Heart left ventricle (tissue), 16 donors: ENCODE results near the gene PTPRM. TPM values are rescaled to one million over a fixed set of nuclear protein-coding genes. Genes with fewer than 3 reads are reported as not detected.

Source experiments
- ATAC-seq, 4 donors: fragments of 200-7000 bp; cut with Tn5 transposase; one replicate each; pipeline ENCODE4 v1.9.1; 2020 to 2022; ENCODE audit warnings: moderate library complexity in 4 of 4, mild to moderate bottlenecking in 3 of 4, moderate number of reproducible peaks in 1 of 4
- DNase-seq, 5 donors: peaks; one replicate each; pipeline ENCODE4 v3.0.0-alpha.2; 2020
- H3K27ac ChIP-seq, 12 donors: fragments of 200-600 bp; sonication (generic) in 4 of 12; one replicate each; pipeline versions ENCODE4 v1.5.0 to v1.8.0; 2016 to 2022; ENCODE audit warnings: mild to moderate bottlenecking in 2 of 12
- H3K27me3 ChIP-seq, 9 donors: fragments of 200-600 bp; sonication (generic) in 2 of 9; one replicate each; pipeline versions ENCODE4 v1.5.1 to v1.8.0; 2016 to 2022; ENCODE audit warnings: mild to moderate bottlenecking in 3 of 9
- H3K36me3 ChIP-seq, 9 donors: fragments of 200-600 bp; sonication (generic) in 2 of 9; one replicate each; pipeline versions ENCODE4 v1.5.0 to v1.8.0; 2018 to 2022; ENCODE audit warnings: mild to moderate bottlenecking in 2 of 9
- H3K4me1 ChIP-seq, 12 donors: fragments of 200-600 bp; sonication (generic) in 4 of 12; one replicate each; pipeline versions ENCODE4 v1.5.0 to v1.8.0; 2016 to 2022; ENCODE audit warnings: mild to moderate bottlenecking in 3 of 12
- H3K4me3 ChIP-seq, 12 donors: fragments of 200-600 bp; sonication (generic) in 4 of 12; one replicate each; pipeline versions ENCODE4 v1.5.0 to v1.8.0; 2017 to 2022; ENCODE audit warnings: mild to moderate bottlenecking in 9 of 12, moderate library complexity in 4 of 12
- H3K9me3 ChIP-seq, 12 donors: fragments of 200-600 bp; sonication (generic) in 4 of 12; one replicate each; pipeline versions ENCODE4 v1.5.0 to v1.8.0; 2016 to 2022; ENCODE audit warnings: mild to moderate bottlenecking in 1 of 12
- POLR2A ChIP-seq, 2 donors: fragments of 450-650 bp; IDR thresholded peaks; one replicate each; pipeline ENCODE4 v1.6.1; 2017; ENCODE audit warnings: antibody characterized with exemption in 2 of 2, mild to moderate bottlenecking in 2 of 2, moderate library complexity in 2 of 2
- WGBS, 4 donors: extraction: QIAGEN DNeasy Blood & Tissue Kit in 2 of 4; methylation state at CpG; one replicate each; pipeline versions ENCODE4 v1.1.5 to v1.1.7; 2013 to 2018; 5-methylcytosine and 5-hydroxymethylcytosine counted together
- intact Hi-C, 10 donors: fragments of 100-400 bp; cut with DNase I; formaldehyde crosslinking; loops; one replicate each; pipeline versions ENCODE4 v1.11.1 to v1.14.2; 2022
- polyA plus RNA-seq, 2 donors: library from polyadenylated mRNA; stranded (reverse); fragments of 200-250 nt; gene quantifications; one replicate each; pipeline ENCODE4 v1.2.3, GENCODE V29; 2013
- total RNA-seq, 9 donors: library from RNA; depleted of rRNA in 2 of 9; stranded (reverse); fragments of >200 nt in 2 of 9; fragmentation: NEBNext Ultra II Directional in 3 of 9; extraction: Animal tissue kit (Norgen Biotek cat#: 25700) in 3 of 9; gene quantifications; one replicate each; pipeline versions ENCODE4 v1.1.0 to v1.2.4, GENCODE V29; 2016 to 2023
- TF ChIP-seq, protein P1 (sequence below), 12 donors: fragments of 200-600 bp; sonication (generic) in 4 of 12; IDR thresholded peaks; one replicate each; pipeline versions ENCODE4 v1.5.0 to v1.8.0; 2018 to 2022; ENCODE audit warnings: antibody characterized with exemption in 12 of 12, mild to moderate bottlenecking in 5 of 12
- donor health status: ischemic (EF 13 %, LVEDD 7.1; RV severe dilation, severe dysfunction).
- donor health status: healthy with polysubstance abuse.
- donor health status: DM: no; HTN: yes; CAD: no.
- donor health status: DM: no; HTN: no; CAD: no.
- donor health status: ischemic (EF 25% LVEDD 6.9; RV normal size, moderate dysfunction).
- donor health status: ischemic (EF 25% LVEDD 5.7; RV mildly dilated, moderate dysfunction).
- donor health status: healthy.
- donor health status: DM: yes; HTN: yes; CAD: no.
- donor health status: ischemic (EF 35%, LVEDD 5.7; RV mildly dilated, moderate dysfunction).
- donor health status: nonischemic (EF 11% LVEDD 7.7; RV severe dilation, severe dysfunction).
- donor health status: DM: yes; HTN: yes; CAD: no.
- donor health status: PGD.
- donor health status: ischemic (EF 29% LVEDD 5.4; RV normal size, mild dysfunction).
- donor health status: nonischemic (EF 23%, LVEDD 6.1; RV moderate dilation, normal function).

PTPRM gene
- total and polyA plus RNA-seq, 11 donors, result 93.8 to 186 (median 123) TPM

DNA sequence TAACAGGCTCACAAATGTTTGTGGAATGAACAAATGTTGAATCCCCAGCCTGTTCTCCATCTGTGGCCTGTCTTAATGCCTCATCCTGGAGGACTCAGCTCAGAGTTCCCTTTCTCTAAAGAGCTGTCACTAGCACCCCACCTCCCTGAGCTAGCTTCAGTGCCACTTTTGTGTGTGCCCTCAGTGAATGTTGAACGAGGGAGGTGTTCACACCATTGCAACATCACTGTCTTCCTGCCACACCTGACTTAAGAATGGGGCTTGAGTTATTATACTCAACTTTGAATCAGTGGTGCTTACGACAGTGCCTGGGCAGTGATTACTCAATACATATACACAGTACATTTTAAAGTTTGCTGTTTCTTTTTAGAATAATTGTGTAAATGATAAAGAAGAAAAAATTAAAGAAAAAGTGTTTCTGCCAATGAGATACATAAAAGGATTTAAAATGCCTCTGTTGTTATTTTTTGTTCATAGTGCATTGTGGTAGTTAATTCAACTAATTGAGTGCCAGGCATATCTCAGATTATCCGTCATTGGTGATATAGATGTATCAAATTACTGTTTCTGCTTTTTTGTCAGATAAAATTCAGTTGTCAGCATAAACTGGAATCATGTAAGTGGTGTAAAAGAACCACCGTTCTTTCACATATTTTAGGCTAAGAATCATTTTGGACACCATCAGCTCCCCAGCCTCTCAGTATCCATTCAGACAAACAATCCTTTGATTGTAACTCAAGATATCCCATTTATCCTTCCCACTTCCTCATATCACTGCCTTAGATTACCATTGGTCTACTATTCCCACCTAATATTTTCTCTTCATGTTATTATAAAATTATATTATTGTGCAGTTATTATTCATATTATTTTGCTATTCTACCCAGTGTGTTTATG lies 304.7 kb downstream of the PTPRM start:
- Histone ChIP-seq H3K9me3 (peaks cover 0 to 20% (median 2%) of the 10 kb centered on the region in 12 donors), H3K4me3 (no peak overlapping the region), H3K27ac (no peak overlapping the region), H3K36me3 (no peaks in the 10 kb centered on the region), H3K4me1 (peaks cover 0 to 36% (median 19%) of the 10 kb centered on the region in 12 donors), H3K27me3 (no peaks in the 10 kb centered on the region)
- intact Hi-C loops, result loop anchor here in 1 of 10 donors (10.0 kb wide), 1 partner anchor 297 kb away; no protein-coding TSS in a partner anchor
- WGBS, 4 donors, result 53 to 62% (median 59%) methylated on average over 4 of the region's 4 CpGs
- DNase-seq, result no peak
- peak; percentile 27 to 54 (median 37) for ATAC-seq
- TF ChIP-seq, protein P1, sequence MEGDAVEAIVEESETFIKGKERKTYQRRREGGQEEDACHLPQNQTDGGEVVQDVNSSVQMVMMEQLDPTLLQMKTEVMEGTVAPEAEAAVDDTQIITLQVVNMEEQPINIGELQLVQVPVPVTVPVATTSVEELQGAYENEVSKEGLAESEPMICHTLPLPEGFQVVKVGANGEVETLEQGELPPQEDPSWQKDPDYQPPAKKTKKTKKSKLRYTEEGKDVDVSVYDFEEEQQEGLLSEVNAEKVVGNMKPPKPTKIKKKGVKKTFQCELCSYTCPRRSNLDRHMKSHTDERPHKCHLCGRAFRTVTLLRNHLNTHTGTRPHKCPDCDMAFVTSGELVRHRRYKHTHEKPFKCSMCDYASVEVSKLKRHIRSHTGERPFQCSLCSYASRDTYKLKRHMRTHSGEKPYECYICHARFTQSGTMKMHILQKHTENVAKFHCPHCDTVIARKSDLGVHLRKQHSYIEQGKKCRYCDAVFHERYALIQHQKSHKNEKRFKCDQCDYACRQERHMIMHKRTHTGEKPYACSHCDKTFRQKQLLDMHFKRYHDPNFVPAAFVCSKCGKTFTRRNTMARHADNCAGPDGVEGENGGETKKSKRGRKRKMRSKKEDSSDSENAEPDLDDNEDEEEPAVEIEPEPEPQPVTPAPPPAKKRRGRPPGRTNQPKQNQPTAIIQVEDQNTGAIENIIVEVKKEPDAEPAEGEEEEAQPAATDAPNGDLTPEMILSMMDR (IDR thresholded peaks at IDR 0.05), result no peak
- TF ChIP-seq POLR2A (IDR thresholded peaks at IDR 0.05), result no peak

- H3K27me3 ChIP-seq, result no peaks in the 10 kb centered on the region
- peaks cover 0 to 40% (median 20%) of the 10 kb centered on the region in 12 donors for H3K4me1 ChIP-seq
- DNase-seq, result no peak
- WGBS, 4 donors, result 31 to 50% (median 36%) methylated on average over 3 of the region's 3 CpGs
- H3K4me3 ChIP-seq, result no peak overlapping the region
- peak overlapping the region in 1 of 12 donors; percentile 7 for H3K27ac ChIP-seq
- intact Hi-C loops, result loop anchor here in 1 of 10 donors (10.0 kb wide), 1 partner anchor 298 kb away; no protein-coding TSS in a partner anchor
- TF ChIP-seq, protein P1 (IDR thresholded peaks at IDR 0.05), result peak in 4 of 12 donors; percentile 10 to 37 (median 31)
- no peak for TF ChIP-seq POLR2A (IDR thresholded peaks at IDR 0.05)
- peak; percentile 68 to 93 (median 84) for ATAC-seq
- H3K9me3 ChIP-seq, result peaks cover 0 to 12% (median 0%) of the 10 kb centered on the region in 12 donors
- H3K36me3 ChIP-seq, result no peaks in the 10 kb centered on the region
These were observed 305.5 kb downstream of the PTPRM start for GRCh38 chr18:7872569-7872968.

DNA sequence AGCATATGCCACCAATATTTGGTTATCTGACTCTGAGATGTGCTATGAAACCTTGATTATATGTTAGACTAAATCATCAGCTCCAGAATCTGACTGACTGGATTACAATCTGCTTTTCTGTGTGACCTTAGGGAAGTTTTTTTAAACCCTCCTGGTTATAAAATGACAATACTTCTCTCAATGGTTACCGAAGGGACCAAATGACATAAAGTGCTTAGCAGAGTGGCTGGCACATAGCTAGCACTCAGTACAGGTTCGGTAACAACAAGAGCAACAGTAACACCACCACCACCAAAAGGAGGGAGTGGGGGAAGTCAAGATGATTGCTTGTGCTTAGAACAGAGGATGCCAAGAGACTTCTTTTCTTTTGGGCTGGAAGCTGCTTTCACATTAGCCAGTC lies 306.2 kb downstream of the PTPRM start:
- H3K4me3 ChIP-seq, result no peak overlapping the region
- H3K36me3 ChIP-seq, result no peaks in the 10 kb centered on the region
- 46 to 55% (median 50%) methylated on average over 2 of the region's 2 CpGs for WGBS, 4 donors
- TF ChIP-seq, protein P1 (IDR thresholded peaks at IDR 0.05), result no peak
- no peak for TF ChIP-seq POLR2A (IDR thresholded peaks at IDR 0.05)
- intact Hi-C loops, result loop anchor here in 1 of 10 donors (10.0 kb wide), 1 partner anchor 299 kb away; no protein-coding TSS in a partner anchor
- H3K9me3 ChIP-seq, result peaks cover 0 to 7% (median 0%) of the 10 kb centered on the region in 12 donors
- H3K27ac ChIP-seq, result peak overlapping the region in 2 of 12 donors; percentile 7 to 8
- DNase-seq, result no peak
- ATAC-seq, result peak in 2 of 4 donors; percentile 37 to 38
- H3K27me3 ChIP-seq, result no peaks in the 10 kb centered on the region
- H3K4me1 ChIP-seq, result peaks cover 0 to 48% (median 25%) of the 10 kb centered on the region in 12 donors
